Panc1 (cell line): ENCODE results near the gene ART1. TPM values are rescaled to one million over a fixed set of nuclear protein-coding genes. Genes with fewer than 3 reads are reported as not detected.

Experiments
- total RNA-seq: library from RNA; stranded (reverse); gene quantifications from one replicate; pipeline ENCODE4 v1.2.1, GENCODE V29; 2021; ENCODE audit not compliant: unreplicated experiment

The ART1 gene
- total RNA-seq, 1 experiment from 2014 or later: not detected

Other genes with a start within 250 kb of the ART1 start
- gene ART5, start 3.1 kb upstream of the ART1 start, total RNA-seq: 12.8 TPM
- gene CHRNA10, start 26.3 kb downstream of the ART1 start, total RNA-seq: 6.8 TPM
- gene NUP98, start 152.4 kb downstream of the ART1 start, total RNA-seq: 244 TPM
- gene PGAP2, start 163.4 kb downstream of the ART1 start, total RNA-seq: 72.2 TPM
- gene RHOG, start 195.8 kb downstream of the ART1 start, total RNA-seq: 156 TPM
- 93.6 TPM for gene STIM1, start 210.5 kb downstream of the ART1 start, total RNA-seq